SH-SY5Y (cell line): ENCODE results near the gene CAMKK1.

Experiments
- GATA2 ChIP-seq: IDR thresholded peaks from 2 replicates; pipeline ENCODE4 v1.6.1; 2011; ENCODE audit warnings: mild to moderate bottlenecking, low read depth, low read length
- GATA3 ChIP-seq: IDR thresholded peaks from 2 replicates; pipeline ENCODE4 v1.6.1; 2011; ENCODE audit warnings: low read depth, mild to moderate bottlenecking, low read length, moderate library complexity

DNA sequence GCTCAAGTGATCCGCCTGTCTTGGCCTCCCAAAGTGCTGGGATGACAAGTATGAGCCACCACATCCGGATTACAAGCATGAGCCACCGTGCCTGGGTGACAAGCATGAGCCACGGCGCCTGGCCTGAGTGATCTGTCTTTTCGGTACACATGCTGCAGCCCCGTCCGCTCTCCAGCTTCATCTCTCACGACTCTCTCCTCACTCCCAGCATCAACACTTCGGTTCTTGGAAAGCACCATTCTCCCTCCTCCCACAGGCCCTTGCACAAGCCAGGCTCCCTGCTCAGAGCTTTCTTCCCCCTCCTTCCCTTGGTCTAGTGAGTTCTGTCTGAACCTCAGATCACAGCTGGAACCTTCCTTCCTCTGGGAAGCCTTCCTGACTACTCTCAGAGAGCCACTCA is 40.3 kb downstream of the CAMKK1 start:
- TF ChIP-seq GATA3 = no peak
- no peak for TF ChIP-seq GATA2
